Caco-2 (cell line): ENCODE data around the gene SKAP1. TPM values are rescaled to one million over a fixed set of nuclear protein-coding genes. Genes with fewer than 3 reads are reported as not detected.

Experiments used
- BruUV-seq: library from RNA; stranded (reverse); fragments of 400-500 nt; replicated peaks from 2 replicates; lab custom pipeline; 2021; lab: Mats Ljungman, UMichigan
- CTCF ChIA-PET: fragments of 300-600 bp; sonication (Branson Sonifier 250); formaldehyde crosslinking; loops from one replicate; lab custom pipeline; 2022; ENCODE audit warnings: antibody characterized with exemption; lab: Charles Lee
- POLR2A ChIA-PET: fragments of 300-600 bp; sonication (Branson Sonifier 250); formaldehyde crosslinking; loops from one replicate; lab custom pipeline; 2022; ENCODE audit warnings: antibody characterized with exemption; lab: Charles Lee
- DNase-seq, 2 experiments: peaks; one replicate each; pipeline versions ENCODE4 v3.0.0 to v3.0.0-alpha.2; 2020 to 2022
- H3K27me3 ChIP-seq: replicated peaks from 2 replicates; pipeline ENCODE4 v1.6.0; 2011; ENCODE audit warnings: low read length; ENCODE audit not compliant: control insufficient read depth, insufficient read depth
- H3K36me3 ChIP-seq: 2 replicates; pipeline ENCODE4 v1.5.1; 2011; ENCODE audit warnings: low read length; ENCODE audit not compliant: control insufficient read depth, insufficient read depth
- H3K4me1 ChIP-seq: fragments of 250-450 bp; sonication (Bioruptor Pico); 2 replicates; pipeline ENCODE4 v1.5.1; 2020; ENCODE audit warnings: mild to moderate bottlenecking
- H3K4me3 ChIP-seq: 2 replicates; pipeline ENCODE4 v1.5.1; 2011; ENCODE audit warnings: low read depth, mild to moderate bottlenecking, control low read depth, low read length
- H3K9me3 ChIP-seq: fragments of 250-450 bp; sonication (Bioruptor Pico); 2 replicates; pipeline ENCODE4 v1.5.1; 2020; ENCODE audit warnings: mild to moderate bottlenecking, moderate library complexity
- H3K27ac Mint-ChIP-seq: one replicate; pipeline ENCODE4 v1.8.0; 2022; ENCODE audit warnings: mixed read lengths; ENCODE audit not compliant: unreplicated experiment
- H3K27me3 Mint-ChIP-seq: one replicate; pipeline ENCODE4 v1.8.0; 2022; ENCODE audit warnings: mixed read lengths; ENCODE audit not compliant: insufficient read depth, unreplicated experiment
- H3K36me3 Mint-ChIP-seq: one replicate; pipeline ENCODE4 v1.8.0; 2022; ENCODE audit warnings: mild to moderate bottlenecking, mixed read lengths; ENCODE audit not compliant: insufficient read depth, unreplicated experiment
- H3K4me1 Mint-ChIP-seq: one replicate; pipeline ENCODE4 v1.8.0; 2022; ENCODE audit warnings: low read depth, mixed read lengths; ENCODE audit not compliant: unreplicated experiment
- H3K4me3 Mint-ChIP-seq: one replicate; pipeline ENCODE4 v1.8.0; 2022; ENCODE audit warnings: mild to moderate bottlenecking, moderate library complexity, mixed read lengths; ENCODE audit not compliant: unreplicated experiment
- H3K9me3 Mint-ChIP-seq: one replicate; pipeline ENCODE4 v1.8.0; 2022; ENCODE audit warnings: mixed read lengths; ENCODE audit not compliant: unreplicated experiment
- intact Hi-C: fragments of 100-400 bp; cut with micrococcal nuclease; formaldehyde crosslinking; loops from one replicate; pipeline ENCODE4 v1.10.0; 2022; ENCODE audit not compliant: unreplicated experiment
- total RNA-seq: library from RNA; stranded (reverse); gene quantifications from 2 replicates; pipeline ENCODE4 v1.2.3, GENCODE V29; 2022
- TF ChIP-seq, protein P1 (sequence below), 2 experiments: fragments of 200-600 bp in 1 of 2; IDR thresholded peaks; 1 replicate in 1 of 2; 2 replicates in 1 of 2; pipeline versions ENCODE4 v1.5.1 to v1.8.0; 2011 to 2022; ENCODE audit warnings: antibody characterized with exemption in 1 of 2, control low read depth in 1 of 2, inconsistent platforms in 1 of 2, low read depth in 1 of 2, low read length in 1 of 2, mild to moderate bottlenecking in 1 of 2, moderate library complexity in 1 of 2; ENCODE audit not compliant: insufficient read depth in 1 of 2, severe bottlenecking in 1 of 2, unreplicated experiment in 1 of 2

Gene SKAP1
- total RNA-seq, 1 experiment from 2014 or later = 0.70 TPM

DNA sequence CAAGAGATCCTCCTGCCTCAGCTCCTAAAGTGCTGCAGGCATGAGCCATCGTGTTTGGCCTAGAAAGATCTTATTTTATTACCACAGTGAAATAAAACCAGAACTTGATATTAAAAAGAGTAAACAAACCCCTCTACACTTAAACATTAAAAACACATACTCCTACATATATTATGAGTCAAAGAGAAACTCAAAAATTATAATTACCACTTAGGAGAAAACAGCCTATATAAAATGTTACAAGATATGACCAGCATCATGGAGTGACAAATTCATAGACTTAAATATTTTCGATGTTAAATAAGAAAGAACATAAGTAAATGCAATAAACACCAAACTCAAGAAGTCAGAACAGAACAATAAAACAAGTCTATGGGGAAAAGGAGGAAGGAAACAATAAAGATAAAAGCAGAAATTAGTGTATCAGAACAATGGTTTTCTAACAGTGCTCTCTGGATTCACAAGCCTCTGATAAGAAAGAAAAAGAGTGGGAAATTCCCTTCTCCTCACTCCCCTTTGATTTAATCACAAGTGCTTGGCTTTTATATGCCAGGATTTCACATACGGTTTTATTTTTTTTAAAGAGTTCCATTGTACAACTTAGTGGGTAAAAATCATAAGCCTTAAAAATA is 23.0 kb downstream of the SKAP1 start:
- Histone ChIP-seq H3K36me3 (no peaks in the 10 kb centered on the region), H3K4me1 (no peaks in the 10 kb centered on the region), H3K9me3 (no peaks in the 10 kb centered on the region), H3K4me3 (no peak overlapping the region), H3K27me3 (no peaks in the 10 kb centered on the region)
- CTCF ChIA-PET = no interaction called here
- peaks cover 21% of the 10 kb centered on the region for H3K27me3 Mint-ChIP-seq
- POLR2A ChIA-PET = no interaction called here
- no peak overlapping the region for H3K4me3 Mint-ChIP-seq
- DNase-seq = no peak
- no peak overlapping the region for H3K27ac Mint-ChIP-seq
- H3K9me3 Mint-ChIP-seq = no peaks in the 10 kb centered on the region
- TF ChIP-seq, protein P1, sequence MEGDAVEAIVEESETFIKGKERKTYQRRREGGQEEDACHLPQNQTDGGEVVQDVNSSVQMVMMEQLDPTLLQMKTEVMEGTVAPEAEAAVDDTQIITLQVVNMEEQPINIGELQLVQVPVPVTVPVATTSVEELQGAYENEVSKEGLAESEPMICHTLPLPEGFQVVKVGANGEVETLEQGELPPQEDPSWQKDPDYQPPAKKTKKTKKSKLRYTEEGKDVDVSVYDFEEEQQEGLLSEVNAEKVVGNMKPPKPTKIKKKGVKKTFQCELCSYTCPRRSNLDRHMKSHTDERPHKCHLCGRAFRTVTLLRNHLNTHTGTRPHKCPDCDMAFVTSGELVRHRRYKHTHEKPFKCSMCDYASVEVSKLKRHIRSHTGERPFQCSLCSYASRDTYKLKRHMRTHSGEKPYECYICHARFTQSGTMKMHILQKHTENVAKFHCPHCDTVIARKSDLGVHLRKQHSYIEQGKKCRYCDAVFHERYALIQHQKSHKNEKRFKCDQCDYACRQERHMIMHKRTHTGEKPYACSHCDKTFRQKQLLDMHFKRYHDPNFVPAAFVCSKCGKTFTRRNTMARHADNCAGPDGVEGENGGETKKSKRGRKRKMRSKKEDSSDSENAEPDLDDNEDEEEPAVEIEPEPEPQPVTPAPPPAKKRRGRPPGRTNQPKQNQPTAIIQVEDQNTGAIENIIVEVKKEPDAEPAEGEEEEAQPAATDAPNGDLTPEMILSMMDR (IDR thresholded peaks at IDR 0.05; ENCODE audit: insufficient read depth in 1 of 2, low read depth in 1 of 2, low read length in 1 of 2, severe bottlenecking in 1 of 2, unreplicated experiment in 1 of 2) = no peak
- peaks cover 6% of the 10 kb centered on the region for H3K4me1 Mint-ChIP-seq
- BruUV-seq = no TSS peak
- no peaks in the 10 kb centered on the region for H3K36me3 Mint-ChIP-seq
- intact Hi-C loops = loop anchor here (5.0 kb wide), 1 partner anchor 50 kb away; no protein-coding TSS in a partner anchor

DNA sequence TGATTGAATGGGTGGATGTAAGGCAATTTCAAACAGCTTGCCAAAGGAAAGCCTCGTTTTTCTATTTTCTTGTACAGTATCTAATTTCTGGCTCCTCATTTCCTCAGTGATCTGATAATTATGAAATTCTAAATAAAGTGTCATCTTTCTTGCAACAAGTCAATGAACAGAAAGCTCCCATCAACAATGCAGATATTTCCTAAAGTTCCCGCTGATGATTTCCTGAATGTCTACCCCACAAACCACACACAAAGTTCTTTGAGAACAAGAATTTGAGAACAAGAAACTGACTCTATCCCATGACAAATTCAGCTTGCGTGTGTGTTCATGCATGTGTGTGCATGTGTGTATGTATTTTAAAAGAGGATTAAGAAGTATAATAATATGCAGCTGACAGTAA is 35.2 kb downstream of the SKAP1 start:
- Histone ChIP-seq H3K4me3 (no peak overlapping the region), H3K27me3 (no peaks in the 10 kb centered on the region), H3K4me1 (no peaks in the 10 kb centered on the region), H3K36me3 (no peaks in the 10 kb centered on the region), H3K9me3 (no peaks in the 10 kb centered on the region)
- Mint-ChIP-seq H3K9me3 (no peaks in the 10 kb centered on the region), H3K27me3 (peaks cover 22% of the 10 kb centered on the region), H3K4me1 (no peaks in the 10 kb centered on the region), H3K27ac (no peak overlapping the region), H3K36me3 (no peaks in the 10 kb centered on the region), H3K4me3 (no peak overlapping the region)
- TF ChIP-seq, protein P1 (IDR thresholded peaks at IDR 0.05; ENCODE audit: insufficient read depth in 1 of 2, low read depth in 1 of 2, low read length in 1 of 2, severe bottlenecking in 1 of 2, unreplicated experiment in 1 of 2) = no peak
- BruUV-seq = no TSS peak
- intact Hi-C loops = no loop called here
- ChIA-PET POLR2A (interaction anchor here (0.7 kb wide), 1 partner anchor 204 kb away, joined by 3 read pairs; no protein-coding TSS in a partner anchor), CTCF (no interaction called here)
- DNase-seq = no peak

DNA sequence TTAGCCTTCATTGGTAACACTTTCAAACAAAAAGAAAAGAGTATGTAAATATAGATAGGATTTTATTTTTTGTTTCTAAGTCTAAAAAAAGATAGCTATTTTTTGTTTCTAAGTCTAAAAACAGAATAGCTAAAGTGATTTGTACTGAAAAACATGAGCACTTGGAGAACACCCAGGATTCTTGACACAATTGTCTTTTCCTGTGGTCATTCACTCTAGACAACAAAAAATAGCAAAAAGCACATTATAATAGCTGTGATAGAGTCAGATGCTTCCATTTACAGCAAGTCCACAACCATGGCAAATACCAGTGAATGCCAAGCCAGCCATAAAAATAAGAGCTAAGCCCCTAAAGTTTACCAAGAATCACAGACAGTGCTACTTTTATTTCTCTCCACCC is 36.7 kb downstream of the SKAP1 start:
- DNase-seq = no peak
- Histone ChIP-seq H3K9me3 (no peaks in the 10 kb centered on the region), H3K4me1 (no peaks in the 10 kb centered on the region), H3K27me3 (no peaks in the 10 kb centered on the region), H3K36me3 (no peaks in the 10 kb centered on the region), H3K4me3 (no peak overlapping the region)
- ChIA-PET POLR2A (interaction anchor here (0.5 kb wide), 1 partner anchor 379 kb away, joined by 5 read pairs; no protein-coding TSS in a partner anchor), CTCF (no interaction called here)
- BruUV-seq = no TSS peak
- Mint-ChIP-seq H3K4me3 (no peak overlapping the region), H3K36me3 (no peaks in the 10 kb centered on the region), H3K27me3 (peaks cover 17% of the 10 kb centered on the region), H3K4me1 (no peaks in the 10 kb centered on the region), H3K27ac (no peak overlapping the region), H3K9me3 (no peaks in the 10 kb centered on the region)
- TF ChIP-seq, protein P1 (IDR thresholded peaks at IDR 0.05; ENCODE audit: insufficient read depth in 1 of 2, low read depth in 1 of 2, low read length in 1 of 2, severe bottlenecking in 1 of 2, unreplicated experiment in 1 of 2) = no peak
- intact Hi-C loops = no loop called here
